Measurements from ENCODE around the gene PTX3. TPM values are rescaled to one million over a fixed set of nuclear protein-coding genes. Genes with fewer than 3 reads are reported as not detected.
A peak's percentile ranks its signal among the peaks of the same experiment; 100 is the strongest.

Gene PTX3
- total RNA-seq, result 10 to 100 TPM in 2 of 9 donors, 1 to 10 TPM in 3, under 1 TPM in 4; 0.17 to 29.8 (median 1.1) TPM
- 10 to 100 TPM in 1 of 2 donors, under 1 TPM in 1; 0.30 to 24.7 TPM for polyA plus RNA-seq
- long read RNA-seq, donor 1, result 0 reads
- long read RNA-seq, donor 2, partial matches to known transcripts, result 0 of 2 reads
- long read RNA-seq, donor 2, other reads (novel, unspliced or antisense), result 1 of 2 reads
- long read RNA-seq, donor 3, result 0 reads

DNA sequence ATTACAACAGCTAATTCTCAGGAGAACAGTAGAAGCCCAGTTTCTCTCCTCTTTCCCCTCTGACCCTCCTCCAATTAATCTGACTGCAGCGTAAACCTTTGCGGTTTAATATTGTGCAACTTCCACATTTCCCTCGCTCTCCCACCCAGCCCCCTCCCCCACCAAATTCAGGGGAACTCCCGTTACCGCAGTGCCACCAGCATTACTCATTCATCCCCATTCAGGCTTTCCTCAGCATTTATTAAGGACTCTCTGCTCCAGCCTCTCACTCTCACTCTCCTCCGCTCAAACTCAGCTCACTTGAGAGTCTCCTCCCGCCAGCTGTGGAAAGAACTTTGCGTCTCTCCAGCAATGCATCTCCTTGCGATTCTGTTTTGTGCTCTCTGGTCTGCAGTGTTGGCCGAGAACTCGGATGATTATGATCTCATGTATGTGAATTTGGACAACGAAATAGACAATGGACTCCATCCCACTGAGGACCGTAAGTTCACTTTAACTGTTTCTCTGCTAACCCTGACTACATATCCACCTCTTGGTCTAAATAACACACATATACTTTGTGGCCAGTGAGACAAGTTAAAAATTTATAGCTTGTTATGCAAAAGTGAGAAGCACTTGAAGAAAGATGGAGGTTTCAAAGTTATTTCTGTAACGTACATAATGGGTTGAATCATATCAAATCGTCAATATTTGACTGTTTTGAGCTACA, at the start of gene PTX3:
Gene PTX3 (plus strand): TSS at position 268 of the 709 bp plus-strand sequence. CDS start 84 bp downstream, at position 352.
- Histone ChIP-seq H3K9me3 (peaks cover 0 to 8% (median 0%) of the 10 kb centered on the region in 12 donors), H3K4me3 (peak within 1 kb of the TSS; percentile 30 to 67 (median 50)), H3K27ac (peak within 1 kb of the TSS in 3 of 12 donors; percentile 19 to 78 (median 40)), H3K27me3 (peaks cover 0 to 14% (median 5%) of the 10 kb centered on the region in 9 donors), H3K36me3 (no peaks in the 10 kb centered on the region), H3K4me1 (peaks cover 0 to 16% (median 6%) of the 10 kb centered on the region in 12 donors)
- WGBS, 4 donors, result 12 to 28% (median 16%) methylated on average over 15 of the region's 15 CpGs
- intact Hi-C loops (cut with DNase I), result no loop called here
- TF ChIP-seq, protein P1, sequence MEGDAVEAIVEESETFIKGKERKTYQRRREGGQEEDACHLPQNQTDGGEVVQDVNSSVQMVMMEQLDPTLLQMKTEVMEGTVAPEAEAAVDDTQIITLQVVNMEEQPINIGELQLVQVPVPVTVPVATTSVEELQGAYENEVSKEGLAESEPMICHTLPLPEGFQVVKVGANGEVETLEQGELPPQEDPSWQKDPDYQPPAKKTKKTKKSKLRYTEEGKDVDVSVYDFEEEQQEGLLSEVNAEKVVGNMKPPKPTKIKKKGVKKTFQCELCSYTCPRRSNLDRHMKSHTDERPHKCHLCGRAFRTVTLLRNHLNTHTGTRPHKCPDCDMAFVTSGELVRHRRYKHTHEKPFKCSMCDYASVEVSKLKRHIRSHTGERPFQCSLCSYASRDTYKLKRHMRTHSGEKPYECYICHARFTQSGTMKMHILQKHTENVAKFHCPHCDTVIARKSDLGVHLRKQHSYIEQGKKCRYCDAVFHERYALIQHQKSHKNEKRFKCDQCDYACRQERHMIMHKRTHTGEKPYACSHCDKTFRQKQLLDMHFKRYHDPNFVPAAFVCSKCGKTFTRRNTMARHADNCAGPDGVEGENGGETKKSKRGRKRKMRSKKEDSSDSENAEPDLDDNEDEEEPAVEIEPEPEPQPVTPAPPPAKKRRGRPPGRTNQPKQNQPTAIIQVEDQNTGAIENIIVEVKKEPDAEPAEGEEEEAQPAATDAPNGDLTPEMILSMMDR (IDR thresholded peaks at IDR 0.05), result no peak
- no peak for TF ChIP-seq POLR2A (IDR thresholded peaks at IDR 0.05)
- peak in 4 of 5 donors; percentile 25 to 34 (median 28) for DNase-seq
- peak; percentile 60 to 78 (median 76) for ATAC-seq

DNA sequence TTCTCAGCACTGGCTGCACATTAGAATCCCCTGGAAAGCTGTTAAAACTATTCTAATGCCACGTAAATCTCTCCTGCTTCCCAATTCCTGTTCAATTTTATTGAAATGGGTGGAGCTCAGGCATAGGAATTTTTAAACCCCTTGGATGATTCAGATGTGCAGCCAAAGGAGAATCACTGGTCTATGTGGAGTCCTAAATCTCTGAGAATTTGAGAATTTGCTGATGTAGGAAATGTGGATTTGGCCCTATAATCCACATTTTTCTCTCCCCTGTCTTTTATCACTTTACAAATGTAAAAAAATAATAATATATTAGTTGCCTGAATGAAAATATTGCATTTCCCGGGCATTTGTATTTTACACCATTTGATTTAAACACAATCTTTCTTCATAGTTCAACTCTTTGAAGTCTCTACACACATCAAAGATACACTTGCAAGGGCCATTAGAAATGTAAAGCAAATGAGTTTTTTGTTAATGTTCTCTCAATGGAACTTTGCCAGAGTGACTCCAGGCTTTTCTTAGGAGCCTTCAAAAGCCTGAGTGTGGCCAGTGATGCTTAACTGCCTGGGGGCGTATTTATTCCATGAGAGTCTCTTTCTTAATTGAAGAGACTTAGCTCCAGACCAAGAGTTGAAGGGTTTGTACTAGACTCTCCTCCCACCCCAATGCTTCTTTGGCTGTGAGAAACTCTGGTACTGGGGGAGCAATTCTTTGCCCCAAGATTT, 48.8 kb upstream of the PTX3 start:
- Histone ChIP-seq H3K27me3 (no peaks in the 10 kb centered on the region), H3K27ac (no peak overlapping the region), H3K36me3 (no peaks in the 10 kb centered on the region), H3K4me1 (no peaks in the 10 kb centered on the region), H3K9me3 (no peaks in the 10 kb centered on the region), H3K4me3 (no peak overlapping the region)
- DNase-seq (no peak), ATAC-seq (no peak)
- 32 to 82% (median 50%) methylated on average over 3 of the region's 3 CpGs for WGBS, 4 donors
- TF ChIP-seq, protein P1 (IDR thresholded peaks at IDR 0.05), result no peak
- TF ChIP-seq POLR2A (IDR thresholded peaks at IDR 0.05), result no peak
- intact Hi-C loops (cut with DNase I), result no loop called here

DNA sequence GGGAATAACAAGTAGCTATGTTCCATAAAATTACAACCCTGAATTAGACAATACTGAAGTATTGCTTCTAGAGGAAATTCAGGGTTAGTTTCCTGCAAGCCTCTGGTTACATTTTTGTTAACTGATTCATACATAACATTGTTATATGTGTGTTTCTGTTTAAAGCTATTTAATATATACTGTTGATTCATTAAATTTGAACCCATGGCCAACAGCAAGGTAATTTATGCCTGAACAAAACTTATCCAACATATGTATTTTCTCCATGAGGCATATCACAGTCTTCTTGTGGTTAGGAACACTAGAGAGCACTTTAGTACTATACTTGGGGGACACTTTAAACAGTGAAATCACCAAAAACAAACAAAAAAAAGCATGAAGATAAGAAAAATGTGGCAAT, 47.7 kb upstream of the PTX3 start:
- ATAC-seq (no peak), DNase-seq (no peak)
- no peaks in the 10 kb centered on the region for H3K27me3 ChIP-seq
- H3K4me3 ChIP-seq, result no peak overlapping the region
- H3K36me3 ChIP-seq, result no peaks in the 10 kb centered on the region
- H3K9me3 ChIP-seq, result no peaks in the 10 kb centered on the region
- TF ChIP-seq, protein P1 (IDR thresholded peaks at IDR 0.05), result no peak
- TF ChIP-seq POLR2A (IDR thresholded peaks at IDR 0.05), result no peak
- H3K27ac ChIP-seq, result no peak overlapping the region
- intact Hi-C loops (cut with DNase I), result no loop called here
- no peaks in the 10 kb centered on the region for H3K4me1 ChIP-seq

Measured in heart left ventricle (tissue), 16 donors.